Raji (cell line): ENCODE data around the gene IER3.

ENCODE experiments used
- POLR2A ChIP-seq: IDR thresholded peaks from 2 replicates; pipeline ENCODE4 v1.6.1; 2011; ENCODE audit warnings: low read depth, low read length, control low read depth; ENCODE audit not compliant: insufficient read depth

IER3 gene

DNA sequence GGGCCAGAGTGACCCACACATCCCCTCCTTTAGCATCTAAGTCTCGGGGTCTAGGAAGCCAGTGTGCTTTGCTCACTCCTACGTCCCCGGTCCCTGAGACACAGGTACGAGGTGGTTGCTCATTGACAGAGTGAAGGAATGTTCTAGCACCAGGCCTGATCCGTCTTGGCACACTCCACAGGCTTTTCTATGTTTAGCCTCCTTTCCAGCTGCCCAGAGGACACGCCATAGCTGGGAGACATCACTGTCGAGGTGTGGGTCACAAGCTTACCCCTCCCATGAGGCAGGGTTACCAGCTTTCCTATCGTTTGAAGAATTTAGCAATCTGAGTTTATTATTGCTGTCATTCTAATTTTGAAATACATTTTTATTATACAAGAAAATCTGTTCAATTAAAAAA is 30.4 kb upstream of the IER3 start:
- no peak for TF ChIP-seq POLR2A

DNA sequence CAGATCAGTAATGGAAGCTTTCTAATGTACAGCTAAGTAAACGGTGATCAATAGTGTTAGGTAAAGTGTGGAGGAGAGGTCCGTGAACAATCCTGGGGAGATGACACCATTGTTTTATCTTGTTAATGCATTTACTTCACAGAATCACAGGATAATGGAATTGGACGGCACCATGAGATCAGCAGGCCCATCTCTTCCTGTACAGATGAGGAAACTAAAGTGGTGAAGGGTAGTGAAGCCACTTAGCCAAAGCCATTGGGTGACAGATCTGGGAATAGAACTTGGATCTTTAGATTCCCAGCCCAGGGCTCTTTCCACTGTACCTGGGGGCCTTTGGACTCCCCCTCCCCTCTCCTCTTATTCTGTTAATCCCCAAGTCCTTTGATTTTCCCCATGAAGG is 26.2 kb upstream of the IER3 start:
- TF ChIP-seq POLR2A, result no peak

DNA sequence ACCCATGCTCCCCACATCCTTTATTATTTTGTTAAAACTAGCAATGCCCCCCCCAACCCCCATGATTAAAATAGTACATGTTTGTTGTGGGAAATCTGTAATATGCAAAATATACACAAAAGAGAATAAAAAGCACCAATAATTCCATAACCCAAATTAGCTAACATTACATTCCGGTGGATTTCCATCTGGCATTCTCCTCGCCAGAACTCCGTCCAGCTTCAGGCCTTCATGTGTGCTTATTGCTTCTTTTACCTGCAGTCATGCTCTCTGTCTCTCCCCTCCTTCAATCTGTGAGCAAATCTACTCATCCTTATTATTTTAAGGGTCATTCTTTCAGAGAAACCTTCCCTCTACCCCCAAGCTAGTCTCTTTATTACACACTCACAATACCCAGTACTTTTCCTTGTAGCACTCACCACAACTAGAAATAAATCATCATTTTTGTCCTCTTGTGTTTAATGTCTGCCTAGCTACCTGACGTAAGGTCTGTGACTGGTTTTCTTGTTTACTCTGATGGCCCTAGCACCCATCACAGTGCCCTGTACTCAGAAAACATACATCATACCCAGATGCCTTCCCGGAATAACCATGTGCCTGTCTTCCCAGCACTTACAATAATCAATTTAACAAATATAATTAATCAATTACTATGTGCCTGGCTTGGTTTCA is 25.6 kb upstream of the IER3 start:
- TF ChIP-seq POLR2A, result no peak

DNA sequence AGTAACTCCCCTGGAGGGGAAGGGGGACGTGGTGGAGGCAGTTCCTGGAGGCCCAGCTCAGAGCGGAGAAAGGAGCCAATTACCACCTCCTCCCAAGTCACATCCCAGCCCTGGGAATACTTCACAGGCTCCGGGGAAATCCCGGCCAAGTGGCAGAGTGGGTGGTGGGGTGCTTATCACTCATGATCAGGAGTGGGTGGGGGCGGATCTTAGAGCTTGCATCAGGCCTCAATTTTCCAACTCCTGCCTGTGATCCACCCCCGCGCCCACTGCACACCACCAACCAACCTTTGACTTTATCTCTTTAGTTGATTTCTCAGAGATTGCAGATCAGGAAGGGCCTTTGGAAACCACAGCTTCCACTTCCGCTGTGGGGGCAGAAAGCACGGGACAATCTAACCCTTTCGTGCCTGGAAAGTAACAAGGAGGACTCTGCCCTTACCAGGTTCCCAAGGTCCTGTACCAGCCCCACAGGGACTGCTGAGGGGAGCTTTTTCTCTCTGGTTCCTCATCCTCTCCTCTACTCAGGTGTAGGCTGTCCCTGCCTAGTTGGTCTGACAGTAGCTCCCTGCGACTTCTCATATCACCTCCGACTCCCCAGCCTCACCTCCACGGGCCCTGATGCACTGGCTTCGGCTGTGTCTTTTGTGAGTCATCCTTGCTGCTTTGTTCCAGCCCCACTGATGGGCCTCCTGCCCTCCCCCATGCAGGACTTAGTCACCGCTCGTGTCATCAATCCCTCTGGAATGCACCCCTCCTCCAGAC is 24.9 kb upstream of the IER3 start:
- no peak for TF ChIP-seq POLR2A

DNA sequence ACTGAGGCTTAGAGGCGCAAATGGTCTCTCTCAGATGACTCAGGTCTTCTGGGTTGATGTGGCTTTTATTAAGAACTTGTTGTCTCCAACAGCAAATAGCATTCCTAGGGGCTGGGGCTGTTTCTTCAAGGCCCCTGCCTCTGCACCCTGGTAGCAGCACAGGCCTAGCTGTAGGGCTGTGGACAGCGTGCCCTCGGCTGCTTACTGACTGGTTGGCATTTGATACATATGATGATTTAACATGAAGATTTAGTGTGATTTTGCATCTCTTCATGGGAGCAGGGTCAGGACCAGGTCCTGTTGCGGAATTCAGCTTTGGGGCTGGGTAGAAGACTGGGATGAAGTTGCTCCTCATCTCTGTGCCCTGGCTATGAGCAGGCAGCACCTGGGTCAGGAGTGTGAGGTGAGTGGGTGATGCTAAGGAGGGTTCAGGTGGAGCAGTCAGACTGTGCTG is 24.3 kb upstream of the IER3 start:
- no peak for TF ChIP-seq POLR2A

DNA sequence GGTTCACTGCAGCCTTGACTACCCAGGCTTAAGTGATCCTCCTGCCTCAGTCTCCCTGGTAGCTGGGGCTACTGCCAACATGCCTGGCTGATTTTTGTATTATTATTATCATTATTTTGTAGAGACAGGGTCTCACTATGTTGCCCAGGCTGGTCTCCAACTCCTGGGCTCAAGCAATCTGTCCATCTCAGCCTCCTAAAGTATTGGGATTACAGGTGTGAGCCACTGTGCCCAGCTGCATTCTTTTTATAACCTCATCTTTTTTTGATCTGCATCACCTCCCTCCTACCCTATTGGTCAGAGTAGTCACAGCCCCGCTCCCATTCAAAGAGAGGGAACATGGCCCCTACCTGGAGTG is 23.6 kb upstream of the IER3 start:
- no peak for TF ChIP-seq POLR2A

DNA sequence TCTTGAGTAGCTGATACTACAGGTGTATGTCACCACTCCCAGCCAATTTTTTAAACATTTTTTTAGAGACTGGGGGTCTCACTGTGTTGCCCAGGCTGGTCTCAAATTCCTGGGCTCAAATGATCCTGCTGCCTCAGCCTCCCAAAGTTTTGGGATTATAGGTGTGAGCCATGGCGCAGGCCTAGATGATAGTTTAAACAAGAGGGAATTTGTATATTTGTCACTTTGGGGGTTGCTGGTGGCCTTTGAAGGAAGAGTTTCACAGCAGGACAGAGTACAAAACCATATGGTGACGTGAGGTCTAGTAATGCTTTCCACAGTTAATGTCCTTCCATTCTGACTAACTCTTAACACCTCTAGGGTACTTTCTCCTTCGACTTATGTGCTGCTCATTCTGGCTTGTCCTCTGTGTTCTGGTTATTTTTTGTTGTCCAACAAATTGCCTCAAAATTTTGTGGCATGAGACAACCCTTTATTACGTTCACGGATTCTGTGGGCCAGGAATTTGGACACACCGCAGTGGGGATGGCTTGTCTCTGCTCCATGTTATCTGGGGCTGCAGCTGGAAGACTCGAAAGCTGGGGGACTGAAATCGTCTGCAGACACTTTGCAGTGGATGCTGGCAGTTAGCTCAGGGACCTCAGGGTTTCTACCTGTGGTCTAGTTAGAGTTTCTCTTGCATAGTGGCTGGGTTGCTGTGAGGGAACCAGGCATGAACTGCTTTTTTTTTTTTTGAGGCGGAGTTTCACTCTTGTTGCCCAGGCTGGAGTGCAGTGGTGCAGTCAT is 23.0 kb upstream of the IER3 start:
- no peak for TF ChIP-seq POLR2A

DNA sequence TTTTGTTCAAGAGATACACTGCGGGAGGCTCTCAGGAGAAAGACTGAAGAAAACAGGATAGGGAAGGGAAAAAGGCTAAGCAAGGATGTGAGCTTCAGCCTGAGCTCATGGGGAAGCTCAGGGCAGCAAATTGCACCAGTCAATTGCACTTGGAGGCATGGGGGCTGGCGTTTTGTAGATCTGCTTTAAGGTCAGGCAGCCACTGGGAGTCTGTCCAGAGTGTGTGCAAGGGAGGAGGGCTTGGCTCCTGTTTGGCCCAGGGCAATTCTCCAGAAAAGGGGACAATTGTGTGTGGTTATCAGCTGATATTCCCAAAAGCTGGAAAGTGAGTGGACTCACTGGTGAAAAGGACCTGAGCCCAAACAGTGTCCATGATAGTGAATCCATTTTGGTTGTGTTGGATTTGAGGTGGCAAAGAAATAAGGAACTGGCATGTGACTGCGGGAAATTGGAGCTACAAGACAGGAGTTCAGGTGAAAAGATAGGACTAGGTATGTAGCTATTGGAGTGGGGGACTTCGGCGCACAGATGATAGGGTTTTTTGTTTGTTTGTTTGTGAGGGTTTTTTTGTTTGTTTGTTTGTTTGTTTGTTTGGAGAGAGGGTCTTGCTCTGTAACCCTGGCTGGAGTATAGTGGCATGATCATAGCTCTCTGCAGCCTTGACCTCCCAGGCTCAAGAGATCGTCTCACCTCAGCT is 22.3 kb upstream of the IER3 start:
- TF ChIP-seq POLR2A, result no peak

DNA sequence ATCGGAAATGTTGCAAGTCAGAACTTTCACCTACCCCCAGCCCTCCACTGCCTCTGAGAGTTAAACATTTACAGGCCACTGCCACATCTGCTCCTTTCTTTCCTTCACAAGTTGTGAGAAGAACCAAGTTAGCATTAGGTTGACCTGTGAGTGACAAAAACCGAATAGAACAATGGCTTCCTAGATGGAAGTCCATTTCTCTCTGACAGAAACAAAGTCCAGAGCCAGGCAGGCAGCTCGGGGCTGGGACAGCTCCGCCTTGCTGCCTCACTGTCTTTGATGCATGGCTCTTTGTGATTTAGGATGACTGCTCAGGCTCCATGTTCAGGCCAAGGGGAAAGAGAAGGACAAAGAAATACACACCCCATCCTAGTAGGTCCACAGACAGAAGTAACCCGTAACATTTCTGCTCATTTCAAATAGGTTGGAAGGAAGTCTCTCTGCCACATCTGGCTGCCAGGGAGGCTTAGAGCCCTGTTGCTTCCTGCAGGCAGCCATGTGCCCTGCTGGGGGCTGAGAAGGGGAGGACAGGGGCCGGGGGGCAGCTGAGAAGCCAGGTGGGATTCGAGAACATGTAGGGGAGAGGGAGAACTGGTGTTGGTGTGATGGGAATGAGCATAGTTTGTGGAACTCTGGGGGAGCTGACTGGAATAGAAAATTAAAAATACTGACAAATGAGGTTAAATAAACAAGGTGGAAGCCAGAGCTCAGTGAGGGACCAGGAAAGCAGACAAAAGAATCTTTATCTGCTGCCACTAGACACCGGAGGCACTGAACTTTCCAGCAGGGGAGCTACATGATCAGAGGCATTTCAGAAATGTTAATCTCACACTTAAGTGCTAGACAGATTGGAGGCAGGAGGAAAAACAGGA is 19.5 kb upstream of the IER3 start:
- TF ChIP-seq POLR2A, result no peak

DNA sequence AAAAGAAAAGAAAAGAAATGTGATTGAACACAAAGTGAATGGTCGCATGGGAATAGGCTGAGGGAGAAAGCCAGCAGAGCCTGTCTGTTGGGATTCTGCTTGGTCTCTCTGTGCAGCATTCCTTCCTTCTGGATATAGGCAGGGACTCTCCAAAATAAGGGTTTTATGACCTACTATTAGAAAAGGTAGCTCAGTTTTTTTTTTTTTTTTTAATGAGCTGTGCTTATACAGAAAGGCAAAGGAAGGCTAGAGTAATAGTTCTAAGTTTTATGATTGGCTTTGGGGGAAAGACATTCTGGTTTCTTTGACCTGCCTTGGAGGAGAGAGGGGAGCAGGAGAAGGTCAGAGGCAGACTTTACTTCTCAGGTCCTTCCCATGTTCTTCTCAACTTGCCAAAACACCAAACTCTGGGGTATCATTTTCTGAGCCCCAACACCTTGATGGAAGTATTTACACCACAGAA is 18.8 kb upstream of the IER3 start:
- no peak for TF ChIP-seq POLR2A

DNA sequence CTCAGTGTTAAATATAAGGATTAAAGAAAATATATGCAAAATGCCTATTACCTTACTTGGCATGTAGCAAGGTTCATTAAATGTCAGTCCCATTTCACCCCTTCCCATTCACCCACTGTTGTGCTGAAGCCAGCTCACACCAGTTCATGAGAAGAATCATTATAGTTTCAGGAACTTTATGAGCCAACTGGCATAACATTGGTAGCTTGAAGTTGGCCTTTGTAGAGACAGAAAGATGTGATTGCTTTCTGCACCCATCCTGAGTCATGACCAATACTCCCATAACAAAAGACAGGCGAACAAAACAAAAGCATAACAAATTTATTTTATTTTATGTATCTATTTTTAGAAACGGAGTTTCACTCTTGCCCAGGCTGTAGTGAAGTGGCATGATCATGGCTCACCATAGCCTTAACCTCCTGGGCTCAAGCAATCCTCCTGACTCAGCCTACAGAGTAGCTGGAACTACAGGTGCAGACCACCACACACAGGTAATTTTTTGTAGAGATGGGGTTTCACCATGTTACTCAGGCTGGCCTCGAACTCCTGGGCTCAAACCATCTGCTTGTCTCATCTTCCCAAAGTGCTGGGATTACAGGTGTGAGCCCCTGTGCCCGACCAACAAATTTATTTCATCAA is 17.6 kb upstream of the IER3 start:
- TF ChIP-seq POLR2A, result no peak

DNA sequence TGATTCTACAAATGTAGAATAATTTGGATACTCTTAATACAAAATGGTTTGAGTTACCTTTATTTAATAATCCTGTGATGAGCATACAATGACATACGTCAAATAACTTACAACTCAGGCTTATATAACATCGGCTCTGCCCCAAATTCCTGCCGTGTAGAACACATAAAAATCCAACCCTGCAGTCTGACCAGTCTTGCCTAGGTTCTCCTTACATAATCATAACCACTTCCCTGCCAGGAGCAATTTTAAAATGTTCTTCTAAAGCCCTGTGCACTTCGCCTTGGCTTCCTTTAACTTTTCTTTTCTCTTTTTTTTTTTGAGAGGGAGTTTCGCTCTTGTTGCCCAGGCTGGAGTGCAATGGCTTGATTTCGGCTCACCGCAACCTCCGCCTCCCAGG is 16.2 kb upstream of the IER3 start:
- TF ChIP-seq POLR2A, result no peak

DNA sequence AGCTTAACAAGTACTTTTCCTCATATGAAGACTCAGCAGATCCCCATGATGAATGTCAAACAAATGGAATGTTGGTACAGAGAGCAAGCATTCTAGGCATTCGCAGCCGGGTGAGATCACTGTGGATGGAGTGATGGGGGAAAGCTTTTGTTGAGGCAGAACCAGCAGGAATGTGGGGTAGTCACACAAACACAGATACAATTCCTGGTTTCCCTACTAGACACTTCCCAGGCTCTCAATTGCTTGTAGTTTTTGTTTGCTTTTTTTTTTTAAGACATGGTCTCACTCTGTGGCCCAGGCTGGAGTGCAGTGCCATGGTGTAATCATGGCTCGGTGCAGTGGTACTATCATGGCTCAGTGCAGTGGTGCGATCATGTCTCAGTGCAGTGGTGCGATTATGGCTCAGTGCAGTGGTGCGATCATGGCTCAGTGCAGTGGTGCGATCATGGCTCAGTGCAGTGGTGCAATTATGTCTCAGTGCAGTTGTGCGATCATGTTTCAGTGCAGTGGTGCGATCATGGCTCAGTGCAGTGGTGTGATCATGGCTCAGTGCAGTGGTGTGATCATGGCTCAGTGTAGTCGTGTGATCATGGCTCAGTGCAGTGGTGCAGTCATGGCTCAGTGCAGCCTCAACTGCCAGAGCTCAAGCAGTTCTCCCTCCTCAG is 15.4 kb upstream of the IER3 start:
- no peak for TF ChIP-seq POLR2A
